KG1 (cell line): ENCODE data around the gene XIST.
A peak's percentile ranks its signal among the peaks of the same experiment; 100 is the strongest.
"Not testable (repeated sequence)": the region's sequence is repeated elsewhere in the genome, so short reads cannot be mapped to it uniquely, and the experiment has no call there.

Source experiments
- DNase-seq: peaks from one replicate; lab custom pipeline; 2025; lab: John Stamatoyannopoulos, UW

The XIST gene

DNA sequence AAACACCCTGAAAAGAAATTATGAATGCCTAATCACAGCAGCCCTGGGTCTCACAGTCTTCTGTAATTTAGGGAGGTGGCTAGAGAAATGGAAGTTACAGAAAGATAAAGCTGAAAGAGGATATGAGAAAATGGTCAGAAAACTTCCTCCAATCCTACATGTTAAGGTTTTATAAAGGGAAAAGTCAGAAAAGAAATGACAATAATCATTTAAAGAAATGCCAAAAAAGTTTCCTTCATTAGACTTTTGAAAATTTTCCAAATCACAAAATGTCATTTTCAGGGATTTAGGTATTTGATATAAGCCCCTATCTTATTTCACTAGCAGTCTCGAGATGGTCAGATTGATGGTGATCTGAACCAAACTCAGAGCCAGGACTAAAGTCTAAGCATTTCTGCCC lies 13.4 kb downstream of the XIST start:
- DNase-seq: no peak

- DNase-seq: no peak
These were observed 14.4 kb downstream of the XIST start for GRCh38 chrX:73838123-73838522.

GRCh38 chrX:73836956-73837477 lies 15.5 kb downstream of the XIST start:
- DNase-seq: no peak

DNA sequence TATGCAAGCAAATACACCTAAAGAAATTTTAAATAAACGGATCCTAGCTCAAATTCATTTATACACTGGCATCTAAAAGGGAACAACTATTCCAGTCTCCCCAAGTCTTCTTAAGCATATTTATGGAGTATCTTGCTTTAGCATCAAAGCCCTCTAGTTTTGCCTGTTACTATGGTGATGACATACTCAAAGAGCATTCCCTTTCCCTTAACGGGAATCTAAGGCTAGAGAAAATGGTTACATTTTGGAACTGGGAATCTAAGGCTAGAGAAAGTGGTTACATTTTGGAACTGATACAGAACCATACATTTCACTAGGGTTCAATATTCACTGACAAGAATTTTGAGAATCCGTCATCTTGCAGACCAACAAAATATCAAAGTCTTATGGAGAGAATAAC lies 18.3 kb downstream of the XIST start:
- no peak for DNase-seq

DNA sequence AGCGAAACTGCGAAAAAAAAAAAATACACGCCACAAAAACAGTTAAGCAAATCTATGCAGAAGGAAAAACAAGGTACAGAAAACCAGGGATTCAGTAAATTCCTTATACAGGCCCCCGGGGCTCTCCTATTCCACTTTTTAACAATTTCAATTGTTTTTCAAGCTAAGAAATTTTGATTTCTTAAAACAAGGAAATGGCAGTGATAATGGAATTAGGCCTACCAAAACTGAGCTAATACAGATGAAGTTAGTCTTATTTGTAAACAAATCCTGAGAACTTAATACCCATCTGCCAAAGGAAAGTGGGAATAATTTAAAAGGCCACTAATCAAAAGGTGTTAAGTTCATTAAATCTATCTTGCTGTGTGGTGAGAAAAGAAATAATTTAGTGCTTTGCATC lies 20.2 kb downstream of the XIST start:
- DNase-seq: no peak

- DNase-seq: peak; percentile 2
These were observed 21.0 kb downstream of the XIST start for GRCh38 chrX:73831500-73831899.

DNA sequence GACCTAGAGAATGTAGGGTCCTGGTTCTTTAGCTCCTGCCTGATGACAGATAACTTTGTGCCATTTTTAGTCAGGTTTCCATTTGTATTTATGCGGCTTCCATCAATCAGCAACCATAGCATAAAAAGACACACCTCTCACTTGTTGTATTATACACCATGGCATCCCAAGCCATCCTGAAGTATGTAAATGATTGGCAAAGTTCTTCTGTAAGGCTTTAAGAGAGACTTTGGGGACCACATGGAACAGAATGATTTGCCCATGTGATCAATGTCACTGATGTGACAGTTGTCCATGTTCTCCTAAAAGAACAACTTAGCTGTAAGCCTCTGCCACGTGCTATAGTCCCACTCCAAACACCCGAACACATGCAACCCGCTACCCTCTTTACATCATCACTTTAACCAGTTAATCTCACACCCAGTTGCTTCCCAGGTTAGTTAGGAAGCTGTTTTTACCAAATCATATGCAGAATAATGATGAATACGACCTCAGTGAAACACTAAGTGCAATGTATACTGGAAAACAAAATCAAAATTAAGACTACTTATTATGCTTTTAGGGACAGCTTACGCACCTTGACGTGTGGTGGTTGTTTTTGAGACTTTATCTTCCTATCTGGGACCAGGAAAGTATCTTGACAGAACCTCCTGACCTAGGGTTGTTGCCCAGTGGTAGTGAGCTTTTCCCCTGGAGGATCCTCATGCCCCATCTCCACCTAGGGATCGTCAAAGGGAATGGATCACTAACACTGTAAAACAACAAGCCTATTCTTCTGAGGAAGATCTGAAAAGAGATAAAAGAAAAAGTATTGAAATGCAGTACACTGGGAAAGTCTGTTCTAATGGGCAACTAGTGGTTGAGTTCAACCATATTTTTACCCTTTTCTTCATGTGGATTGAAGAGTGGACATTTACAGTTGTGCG lies 21.8 kb downstream of the XIST start:
- DNase-seq: no peak

DNA sequence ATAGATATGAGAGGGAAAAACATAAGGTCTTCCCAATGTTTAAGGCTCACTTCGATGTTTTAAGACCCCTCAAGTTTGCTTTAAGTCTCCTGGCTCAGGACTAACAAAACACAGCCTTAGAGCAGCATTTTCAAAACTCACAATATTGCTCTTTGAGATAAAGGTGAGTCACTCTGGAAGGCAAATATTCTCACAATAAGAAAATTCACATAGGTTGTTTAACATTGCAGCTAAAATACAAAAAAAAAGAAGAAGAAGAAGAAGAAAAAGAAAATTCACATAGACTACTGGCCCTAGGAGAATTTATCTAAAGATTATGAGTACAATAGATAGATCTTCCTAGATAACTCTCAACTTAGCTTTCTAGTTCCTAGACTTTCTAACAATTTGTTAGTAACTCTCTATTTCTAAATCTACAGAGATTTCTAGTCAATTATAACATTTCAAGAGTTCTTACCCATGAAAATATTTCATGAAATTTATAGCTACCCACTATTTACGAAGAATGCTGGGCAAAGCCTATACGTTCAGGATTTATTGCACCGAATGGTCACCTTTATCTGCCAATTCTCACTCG lies 22.5 kb downstream of the XIST start:
- DNase-seq: no peak

GRCh38 chrX:73828080-73828720 lies 24.3 kb downstream of the XIST start:
- no peak for DNase-seq

- no peak for DNase-seq
These were observed 25.1 kb downstream of the XIST start for GRCh38 chrX:73827406-73827805.

DNA sequence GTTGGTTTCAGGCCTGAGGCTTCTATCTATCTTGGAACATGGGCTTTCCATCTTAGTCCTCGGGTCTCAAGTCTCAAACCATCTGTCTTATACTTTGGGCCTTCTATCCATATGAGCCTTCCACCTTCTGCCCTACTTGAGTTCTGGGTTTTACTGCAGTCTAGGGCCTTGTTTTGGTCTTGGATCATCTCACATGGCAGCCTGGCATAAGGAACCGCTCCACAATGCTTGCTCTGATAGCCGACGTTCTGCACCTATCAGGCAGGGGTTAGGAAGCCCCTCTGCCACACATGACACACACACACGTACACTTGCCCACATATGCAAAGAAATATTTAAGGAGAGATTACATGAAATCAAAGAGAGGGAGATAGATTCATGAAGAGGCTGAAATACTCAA lies 25.5 kb downstream of the XIST start:
- no peak for DNase-seq

DNA sequence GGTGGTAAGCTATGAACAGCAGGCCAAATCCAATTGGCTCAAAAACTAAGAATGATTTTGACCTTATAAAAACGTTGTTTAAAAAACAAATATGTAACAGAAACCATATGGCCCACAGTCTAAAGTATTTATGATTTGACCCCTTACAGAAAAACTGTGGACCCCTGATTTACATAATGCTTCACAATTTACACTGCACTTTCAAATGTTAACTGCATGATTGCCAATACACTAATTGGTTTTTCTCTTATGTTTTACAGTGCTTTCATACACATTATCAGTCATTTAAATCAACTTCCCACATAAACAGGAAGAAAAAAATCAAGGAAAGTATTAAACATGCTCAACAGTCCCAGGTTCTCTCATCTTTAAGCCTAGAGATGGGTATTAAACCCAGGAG lies 26.9 kb downstream of the XIST start:
- DNase-seq: no peak

GRCh38 chrX:73823473-73824004 lies 29.0 kb downstream of the XIST start:
- DNase-seq: no peak

- DNase-seq: no peak
These were observed 29.7 kb downstream of the XIST start for GRCh38 chrX:73822775-73823174.

GRCh38 chrX:73821921-73822559 lies 30.5 kb downstream of the XIST start:
- DNase-seq: no peak

DNA sequence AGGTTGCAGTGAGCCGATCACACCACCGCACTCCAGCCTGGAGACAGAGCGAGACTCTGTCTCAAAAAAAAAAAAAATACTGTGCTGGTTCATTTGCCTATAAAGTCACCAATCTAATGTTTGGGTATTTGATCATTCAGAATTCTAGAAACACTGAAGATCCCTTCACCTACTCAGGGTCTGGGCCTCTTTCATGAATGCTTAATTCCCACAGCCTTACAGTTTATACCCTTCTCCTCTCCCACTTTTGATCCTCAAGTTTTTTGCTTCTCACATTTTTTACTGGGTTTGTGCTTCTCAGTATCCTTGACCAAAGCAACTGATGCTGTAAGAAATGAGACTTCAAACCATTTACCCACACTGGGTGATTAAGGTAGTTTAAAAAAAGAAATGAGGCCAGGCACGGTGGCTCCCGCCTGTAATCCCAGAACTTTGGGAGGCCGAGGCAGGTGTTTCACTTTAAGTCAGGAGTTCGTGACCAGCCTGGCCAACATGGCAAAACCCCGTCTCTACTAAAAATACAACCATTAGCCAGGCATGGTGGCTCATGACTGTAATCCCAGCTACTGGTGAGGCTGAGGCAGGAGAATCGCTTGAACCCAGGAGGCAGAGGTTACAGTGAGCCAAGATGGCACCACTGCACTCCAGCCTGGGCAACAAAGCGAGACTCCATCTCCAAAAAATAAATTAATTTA lies 32.5 kb downstream of the XIST start:
- not testable (repeated sequence) for DNase-seq

DNA sequence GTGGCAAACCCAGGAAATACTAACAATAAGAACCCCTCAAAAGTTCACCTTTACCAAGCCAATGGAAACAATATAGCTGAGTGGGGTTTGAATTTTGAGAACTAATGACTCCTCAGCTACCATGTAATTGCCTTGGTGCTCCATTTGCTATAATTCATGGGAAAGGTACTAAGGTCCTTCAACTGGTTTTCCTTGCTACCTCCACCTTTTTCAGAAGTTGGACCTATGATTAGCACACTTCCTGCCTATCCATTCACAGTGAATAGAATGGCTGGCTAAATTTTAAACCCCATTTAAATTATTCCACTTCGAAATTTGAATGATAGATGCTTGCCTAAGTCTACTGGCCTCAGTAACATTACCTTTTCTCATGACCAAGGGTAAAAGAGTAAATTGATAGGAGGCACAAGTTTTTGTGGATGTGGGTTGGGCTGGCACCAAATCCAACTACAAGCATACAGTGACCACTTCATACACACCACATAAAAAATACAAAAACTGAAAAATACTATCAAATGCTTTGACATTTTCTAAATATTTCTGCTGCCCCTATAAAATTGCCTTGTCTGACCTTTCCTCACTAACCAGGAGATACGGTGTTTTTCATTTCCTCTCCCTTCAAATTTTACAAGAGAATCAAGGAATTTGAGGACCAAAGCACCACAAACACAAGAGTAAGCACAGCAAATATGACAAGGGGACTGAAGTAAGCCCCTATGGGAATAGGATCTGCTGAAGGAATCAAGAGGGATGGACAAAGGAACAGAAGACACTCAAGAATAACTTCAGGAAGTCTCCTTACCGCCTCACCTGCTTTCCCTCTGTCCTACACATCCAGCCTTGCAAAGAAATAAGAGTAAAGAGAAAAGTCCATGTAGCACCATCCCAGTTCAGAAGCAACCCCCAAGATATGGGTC lies 34.1 kb downstream of the XIST start:
- no peak for DNase-seq

GRCh38 chrX:73817393-73818199 lies 34.9 kb downstream of the XIST start:
- DNase-seq: no peak

DNA sequence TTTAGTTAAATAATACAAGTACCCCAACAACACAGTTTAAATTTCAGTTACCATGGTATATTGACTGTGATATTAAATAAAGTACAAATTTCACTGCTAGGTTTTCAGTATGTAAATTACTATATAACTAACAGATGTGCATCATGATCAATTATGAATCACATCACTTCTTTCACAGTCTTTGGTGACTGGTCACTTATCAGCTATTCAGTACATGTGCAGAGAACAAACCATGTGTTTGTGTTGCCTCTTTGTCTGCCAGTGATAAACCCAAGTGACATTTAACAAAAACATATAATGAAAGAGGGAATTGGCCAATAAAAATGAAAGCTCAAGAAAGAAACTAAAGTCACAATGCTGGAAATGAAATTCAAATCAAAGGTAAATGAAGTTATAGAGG lies 40.3 kb downstream of the XIST start:
- no peak for DNase-seq

- DNase-seq: not testable (repeated sequence)
These were observed 48.4 kb downstream of the XIST start for GRCh38 chrX:73804109-73804508.
